Measurements from ENCODE around the gene STK10. TPM values are rescaled to one million over a fixed set of nuclear protein-coding genes. Genes with fewer than 3 reads are reported as not detected.
A peak's percentile ranks its signal among the peaks of the same experiment; 100 is the strongest.

Gene STK10
- total RNA-seq, 2 donors from 2014 or later, result 9.1 to 9.9 TPM

DNA sequence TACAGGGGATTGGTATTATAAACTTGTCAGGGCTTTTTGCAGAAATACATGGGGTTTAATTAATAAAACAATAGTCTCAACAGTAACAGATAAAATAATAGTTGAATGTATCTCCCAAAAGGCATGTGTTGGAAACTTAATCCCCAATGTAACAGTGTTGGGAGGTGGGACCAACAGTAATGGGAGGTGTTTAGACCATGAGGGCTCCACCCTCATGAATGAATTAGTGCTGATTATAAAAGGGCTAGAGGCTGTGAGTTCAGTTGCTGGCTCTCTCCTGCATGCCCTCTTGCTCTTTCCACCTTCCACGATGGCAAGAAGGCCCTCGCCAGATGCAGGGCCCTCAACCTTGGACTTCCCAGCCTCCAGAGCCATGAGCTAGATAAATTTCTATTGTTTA lies 56.3 kb downstream of the STK10 start:
- H3K27ac ChIP-seq, result peak overlapping the region in 1 of 4 donors; percentile 1
- DNase-seq, result no peak
- no peak for TF ChIP-seq CTCF (IDR thresholded peaks at IDR 0.05)
- no peak for TF ChIP-seq POLR2A (IDR thresholded peaks at IDR 0.05)
- H3K4me1 ChIP-seq, result no peaks in the 10 kb centered on the region
- H3K9me3 ChIP-seq, result no peaks in the 10 kb centered on the region
- intact Hi-C loops (cut with DNase I), result no loop called here
- WGBS, 2 donors, result 78 to 91% methylated on average over 2 of the region's 2 CpGs
- ATAC-seq, result no peak
- H3K27me3 ChIP-seq, result no peaks in the 10 kb centered on the region
- no peaks in the 10 kb centered on the region for H3K36me3 ChIP-seq (replicated peaks in 1 of 2; ENCODE audit: insufficient read depth in 1 of 2, low read depth in 2 of 2)
- no peak overlapping the region for H3K4me3 ChIP-seq

- Histone ChIP-seq H3K27me3 (no peaks in the 10 kb centered on the region), H3K9me3 (no peaks in the 10 kb centered on the region), H3K4me3 (no peak overlapping the region), H3K4me1 (no peaks in the 10 kb centered on the region), H3K36me3 (replicated peaks in 1 of 2; ENCODE audit: insufficient read depth in 1 of 2, low read depth in 2 of 2) (no peaks in the 10 kb centered on the region), H3K27ac (peak overlapping the region in 1 of 4 donors; percentile 39)
- TF ChIP-seq CTCF (IDR thresholded peaks at IDR 0.05) (no peak), POLR2A (IDR thresholded peaks at IDR 0.05) (no peak)
- DNase-seq (peak in 1 of 4 donors; percentile 46), ATAC-seq (no peak)
- WGBS, 2 donors, result 87 to 90% methylated on average over 10 of the region's 10 CpGs
- intact Hi-C loops (cut with DNase I), result no loop called here
Observed at GRCh38 chr5:172129256-172129910, 58.6 kb downstream of the STK10 start.

GRCh38 chr5:172127581-172127980 lies 60.4 kb downstream of the STK10 start:
- Histone ChIP-seq H3K4me1 (no peaks in the 10 kb centered on the region), H3K27me3 (no peaks in the 10 kb centered on the region), H3K9me3 (no peaks in the 10 kb centered on the region), H3K36me3 (replicated peaks in 1 of 2; ENCODE audit: insufficient read depth in 1 of 2, low read depth in 2 of 2) (no peaks in the 10 kb centered on the region), H3K27ac (no peak overlapping the region), H3K4me3 (no peak overlapping the region)
- ATAC-seq (no peak), DNase-seq (no peak)
- intact Hi-C loops (cut with DNase I), result no loop called here
- TF ChIP-seq POLR2A (IDR thresholded peaks at IDR 0.05) (no peak), CTCF (IDR thresholded peaks at IDR 0.05) (no peak)
- WGBS, 2 donors, result 85 to 97% methylated on average over 5 of the region's 5 CpGs

DNA sequence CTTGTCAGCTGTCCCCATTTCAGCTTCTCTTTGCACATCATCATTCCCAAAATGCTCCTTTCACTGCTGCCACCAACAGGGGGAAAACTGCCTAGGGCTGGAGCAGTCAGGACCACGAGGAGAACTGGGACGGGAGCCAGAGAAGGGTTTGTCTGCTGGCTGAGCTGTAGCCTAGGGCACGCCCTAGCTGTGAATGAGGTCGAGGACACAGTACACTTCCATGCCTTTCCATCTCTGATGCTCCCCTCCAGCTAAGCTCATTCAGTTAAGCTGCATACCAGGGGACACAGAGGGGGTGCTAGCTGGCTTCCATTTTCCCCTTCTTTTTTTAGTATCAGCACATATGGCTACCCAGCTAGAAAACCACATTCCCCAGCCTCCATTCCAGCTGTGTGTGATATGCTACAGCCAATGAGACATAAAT lies 64.7 kb downstream of the STK10 start:
- Histone ChIP-seq H3K27ac (no peak overlapping the region), H3K27me3 (no peaks in the 10 kb centered on the region), H3K4me1 (no peaks in the 10 kb centered on the region), H3K36me3 (replicated peaks in 1 of 2; ENCODE audit: insufficient read depth in 1 of 2, low read depth in 2 of 2) (no peaks in the 10 kb centered on the region), H3K4me3 (no peak overlapping the region), H3K9me3 (no peaks in the 10 kb centered on the region)
- TF ChIP-seq CTCF (IDR thresholded peaks at IDR 0.05), result peak in 1 of 7 experiments; percentile 9
- TF ChIP-seq POLR2A (IDR thresholded peaks at IDR 0.05), result no peak
- no peak for ATAC-seq
- peak in 3 of 4 donors; percentile 48 to 57 (median 50) for DNase-seq
- intact Hi-C loops (cut with DNase I), result no loop called here
- 44% methylated on average over 4 of the region's 4 CpGs for WGBS, 2 donors

Measured in body of pancreas (tissue), 4 donors.